ENCODE data around the gene BAG3. TPM values are rescaled to one million over a fixed set of nuclear protein-coding genes. Genes with fewer than 3 reads are reported as not detected.
A peak's percentile ranks its signal among the peaks of the same experiment; 100 is the strongest.

Gene BAG3
- total RNA-seq, 2 experiments from 2014 or later: 26.8 to 28.1 TPM

DNA sequence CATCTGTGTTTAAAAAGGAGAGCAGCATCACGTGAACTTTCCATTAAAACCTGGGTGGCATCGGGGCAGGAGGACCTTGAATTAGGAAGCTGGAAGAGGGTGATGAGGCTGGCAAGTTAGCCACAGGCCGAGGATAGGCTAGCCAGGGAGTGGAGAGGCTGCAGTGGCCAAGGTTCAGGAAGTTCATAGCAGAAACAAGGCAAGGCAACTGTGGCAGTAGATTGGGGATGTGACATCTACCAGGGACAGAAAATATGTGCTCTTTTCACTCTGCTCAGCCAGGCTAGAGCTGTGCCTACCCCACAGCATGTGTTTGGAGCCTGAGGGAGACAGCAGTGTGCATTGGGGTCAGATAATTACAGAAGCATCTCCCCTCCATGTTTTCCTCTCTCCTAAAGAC lies 72.4 kb downstream of the BAG3 start:
- ChIA-PET CTCF (interaction anchor here (0.7 to 4.1 kb wide), 3 partner anchors 15 to 37 kb away, joined by 4 to 31 read pairs (median 4); no protein-coding TSS in a partner anchor), POLR2A (no interaction called here)
- intact Hi-C loops (cut with micrococcal nuclease): loop anchor here (2.0 kb wide), 1 partner anchor 127 kb away; the partner anchor contains the start of gene TIAL1
- no peak for DNase-seq
- Mint-ChIP-seq H3K27ac (no peak overlapping the region), H3K27me3 (no peaks in the 10 kb centered on the region), H3K4me3 (no peak overlapping the region), H3K9me3 (peaks cover 5% of the 10 kb centered on the region), H3K36me3 (peaks cover 6% of the 10 kb centered on the region), H3K4me1 (ENCODE audit: low read depth) (peaks cover 35% of the 10 kb centered on the region)

GRCh38 chr10:119724593-119725516 lies 73.7 kb downstream of the BAG3 start:
- DNase-seq: peak; percentile 17
- Mint-ChIP-seq H3K9me3 (peaks cover 5% of the 10 kb centered on the region), H3K27ac (peak overlapping the region; percentile 71), H3K27me3 (no peaks in the 10 kb centered on the region), H3K4me3 (peak overlapping the region; percentile 91), H3K4me1 (ENCODE audit: low read depth) (peaks cover 40% of the 10 kb centered on the region), H3K36me3 (peaks cover 6% of the 10 kb centered on the region)
- CTCF ChIA-PET: interaction anchor here (0.7 to 4.4 kb wide), 13 partner anchors 10 to 184 kb away, joined by 3 to 35 read pairs (median 5); partner anchors contain the start of genes BAG3 and MCMBP
- POLR2A ChIA-PET: interaction anchor here (0.7 to 3.7 kb wide), 12 partner anchors 7 to 182 kb away, joined by 3 to 18 read pairs (median 5); partner anchors contain the start of genes MCMBP and RGS10
- intact Hi-C loops (cut with micrococcal nuclease): loop anchor here (1.0 to 5.0 kb wide), 4 partner anchors 39 to 183 kb away; partner anchors contain the start of genes RGS10 and TIAL1

GRCh38 chr10:119725517-119725827 lies 74.3 kb downstream of the BAG3 start:
- peaks cover 42% of the 10 kb centered on the region for H3K4me1 Mint-ChIP-seq (ENCODE audit: low read depth)
- ChIA-PET CTCF (interaction anchor here (0.7 to 4.4 kb wide), 14 partner anchors 11 to 185 kb away, joined by 3 to 35 read pairs (median 5); partner anchors contain the start of genes BAG3 and MCMBP), POLR2A (interaction anchor here (0.6 to 3.7 kb wide), 15 partner anchors 8 to 654 kb away, joined by 3 to 18 read pairs (median 5); partner anchors contain the start of genes MCMBP, RGS10 and SEC23IP)
- peaks cover 3% of the 10 kb centered on the region for H3K9me3 Mint-ChIP-seq
- intact Hi-C loops (cut with micrococcal nuclease): loop anchor here (1.0 to 5.0 kb wide), 4 partner anchors 39 to 183 kb away; partner anchors contain the start of genes RGS10 and TIAL1
- DNase-seq: no peak
- no peaks in the 10 kb centered on the region for H3K27me3 Mint-ChIP-seq
- H3K4me3 Mint-ChIP-seq: peak overlapping the region; percentile 91
- H3K27ac Mint-ChIP-seq: peak overlapping the region; percentile 71
- H3K36me3 Mint-ChIP-seq: peaks cover 7% of the 10 kb centered on the region

GRCh38 chr10:119725828-119726675 lies 74.9 kb downstream of the BAG3 start, which contains the start of gene INPP5F:
INPP5F (plus strand) TSS chr10:119726050; CDS start chr10:119726263, 213 bp downstream.
- Mint-ChIP-seq H3K9me3 (no peaks in the 10 kb centered on the region), H3K27ac (peak within 1 kb of the TSS; percentile 76), H3K4me1 (ENCODE audit: low read depth) (peaks cover 42% of the 10 kb centered on the region), H3K27me3 (no peaks in the 10 kb centered on the region), H3K36me3 (peaks cover 6% of the 10 kb centered on the region), H3K4me3 (peak within 1 kb of the TSS; percentile 91)
- DNase-seq: peak; percentile 100
- POLR2A ChIA-PET: interaction anchor here (0.6 to 3.7 kb wide), 18 partner anchors 9 to 654 kb away, joined by 3 to 18 read pairs (median 5); partner anchors contain the start of genes MCMBP, RGS10 and SEC23IP
- intact Hi-C loops (cut with micrococcal nuclease): loop anchor here (1.0 to 5.0 kb wide), 5 partner anchors 21 to 184 kb away; partner anchors contain the start of genes RGS10 and TIAL1
- CTCF ChIA-PET: interaction anchor here (0.7 to 4.4 kb wide), 16 partner anchors 12 to 185 kb away, joined by 3 to 35 read pairs (median 5); partner anchors contain the start of genes BAG3 and MCMBP

- DNase-seq: peak; percentile 22
- ChIA-PET CTCF (interaction anchor here (0.9 to 4.4 kb wide), 8 partner anchors 8 to 132 kb away, joined by 3 to 35 read pairs (median 6); partner anchors contain the start of gene BAG3), POLR2A (interaction anchor here (1.0 to 3.7 kb wide), 10 partner anchors 11 to 184 kb away, joined by 3 to 18 read pairs (median 6); partner anchors contain the start of genes MCMBP, RGS10 and SEC23IP)
- intact Hi-C loops (cut with micrococcal nuclease): loop anchor here (1.0 to 5.0 kb wide), 2 partner anchors 21 to 184 kb away; partner anchors contain the start of gene RGS10
- no peaks in the 10 kb centered on the region for H3K9me3 Mint-ChIP-seq
- peaks cover 6% of the 10 kb centered on the region for H3K36me3 Mint-ChIP-seq
- H3K4me3 Mint-ChIP-seq: peak overlapping the region; percentile 91
- H3K27me3 Mint-ChIP-seq: no peaks in the 10 kb centered on the region
- H3K4me1 Mint-ChIP-seq (ENCODE audit: low read depth): peaks cover 42% of the 10 kb centered on the region
- peak overlapping the region; percentile 76 for H3K27ac Mint-ChIP-seq
These were observed 75.6 kb downstream of the BAG3 start for GRCh38 chr10:119726676-119727261.

Other genes starting within 250 kb of the BAG3 start
- 100 to 1,000 TPM; 158 to 173 TPM for gene RGS10, start 108.7 kb upstream of the BAG3 start, total RNA-seq
- 100 to 1,000 TPM; 177 TPM for gene TIAL1, start 54.4 kb upstream of the BAG3 start, total RNA-seq
- gene INPP5F, start 74.7 kb downstream of the BAG3 start, total RNA-seq: 10 to 100 TPM; 12.8 to 13.6 TPM
- gene MCMBP, start 221.5 kb downstream of the BAG3 start, total RNA-seq: 10 to 100 TPM; 90.8 to 92.8 TPM
- gene SEC23IP, start 241.3 kb downstream of the BAG3 start, total RNA-seq: 10 to 100 TPM; 62.4 to 63.6 TPM

All from activated CD4-positive, alpha-beta memory T cell treated with anti-CD3 and anti-CD28 coated beads for 36 hours (primary cell).